Suprapubic skin (tissue), 3 donors: Measurements from ENCODE around the gene LARP1.

Source experiments
- CTCF ChIP-seq, 2 donors: fragments of 200-600 bp in 1 of 2; fragments of 450-650 bp in 1 of 2; sonication (generic) in 1 of 2; IDR thresholded peaks; one replicate each; pipeline ENCODE4 v1.5.1; 2016 to 2019; ENCODE audit warnings: antibody characterized with exemption in 2 of 2, mild to moderate bottlenecking in 1 of 2, moderate library complexity in 1 of 2
- EP300 ChIP-seq: sonication (generic); formaldehyde crosslinking; IDR thresholded peaks from one replicate; pipeline ENCODE4 v1.6.1; 2017; ENCODE audit warnings: antibody characterized with exemption

GRCh38 chr5:154779105-154779504, 23.9 kb downstream of the LARP1 start:
- TF ChIP-seq CTCF (IDR thresholded peaks at IDR 0.05) (no peak), EP300 (no peak)
